ENCODE measurements around the gene RNF41.
A peak's percentile ranks its signal among the peaks of the same experiment; 100 is the strongest.
"Not testable (repeated sequence)": the region's sequence is repeated elsewhere in the genome, so short reads cannot be mapped to it uniquely, and the experiment has no call there.

Gene RNF41

DNA sequence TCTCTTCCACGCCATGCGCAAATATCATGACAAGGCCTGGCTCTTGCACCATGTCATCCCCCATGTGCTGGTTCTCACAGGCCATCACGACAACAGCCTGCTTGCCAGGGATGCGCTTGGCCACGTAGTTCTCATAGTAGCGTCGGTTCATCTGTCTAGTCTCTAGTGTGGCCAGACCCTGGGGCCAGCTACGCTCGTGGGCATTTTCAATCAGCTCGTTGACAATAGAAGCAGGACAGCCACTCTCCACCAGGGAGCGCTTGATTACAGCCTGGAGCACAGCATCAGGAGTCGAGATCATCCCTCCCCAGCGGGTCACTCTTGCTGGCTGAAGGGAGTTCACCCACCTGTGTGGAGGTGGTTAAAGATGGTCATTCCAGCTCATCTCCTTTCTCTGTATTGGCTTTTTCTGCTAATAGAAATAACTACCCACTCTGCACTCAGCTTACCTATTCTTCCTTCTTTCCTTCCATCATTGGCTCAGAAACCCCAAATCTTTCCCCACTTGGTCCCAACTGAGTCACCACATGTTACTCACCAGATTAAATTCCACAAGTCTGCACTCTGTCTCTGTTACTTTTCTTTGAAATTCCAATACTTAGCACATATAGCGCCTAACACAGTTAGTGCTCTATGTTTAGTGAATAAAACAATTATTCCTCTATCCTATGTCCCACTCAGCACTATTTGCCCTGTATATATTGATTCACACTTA lies 15.1 kb downstream of the RNF41 start:
- peak; percentile 75 for DNase-seq

DNA sequence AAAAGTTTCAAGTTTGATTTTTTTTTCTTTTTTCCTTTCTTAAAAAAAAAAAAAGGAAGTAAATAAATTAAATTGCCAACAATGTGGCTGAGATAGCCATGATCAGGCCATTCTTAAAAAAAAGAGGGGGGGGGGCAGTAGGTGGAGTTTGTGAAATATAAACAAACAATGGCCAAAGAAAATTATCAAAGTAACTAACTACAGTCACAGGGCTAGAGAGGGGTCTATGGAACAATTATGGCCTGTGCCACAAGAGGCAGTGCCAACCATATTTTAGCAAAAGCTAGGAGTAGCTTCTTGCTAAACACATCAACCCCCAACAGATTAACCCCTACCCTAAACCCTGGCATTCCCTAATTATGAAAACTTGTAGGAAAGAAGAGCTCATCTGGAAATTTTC lies 16.3 kb downstream of the RNF41 start:
- no peak for DNase-seq

GRCh38 chr12:56204275-56204674 lies 17.4 kb downstream of the RNF41 start:
- DNase-seq: no peak

- DNase-seq: no peak
Measured at GRCh38 chr12:56202838-56203237, 18.9 kb downstream of the RNF41 start.

- no peak for DNase-seq
Measured at GRCh38 chr12:56202366-56202765, 19.4 kb downstream of the RNF41 start.

GRCh38 chr12:56198836-56199235 lies 22.9 kb downstream of the RNF41 start:
- DNase-seq: no peak

DNA sequence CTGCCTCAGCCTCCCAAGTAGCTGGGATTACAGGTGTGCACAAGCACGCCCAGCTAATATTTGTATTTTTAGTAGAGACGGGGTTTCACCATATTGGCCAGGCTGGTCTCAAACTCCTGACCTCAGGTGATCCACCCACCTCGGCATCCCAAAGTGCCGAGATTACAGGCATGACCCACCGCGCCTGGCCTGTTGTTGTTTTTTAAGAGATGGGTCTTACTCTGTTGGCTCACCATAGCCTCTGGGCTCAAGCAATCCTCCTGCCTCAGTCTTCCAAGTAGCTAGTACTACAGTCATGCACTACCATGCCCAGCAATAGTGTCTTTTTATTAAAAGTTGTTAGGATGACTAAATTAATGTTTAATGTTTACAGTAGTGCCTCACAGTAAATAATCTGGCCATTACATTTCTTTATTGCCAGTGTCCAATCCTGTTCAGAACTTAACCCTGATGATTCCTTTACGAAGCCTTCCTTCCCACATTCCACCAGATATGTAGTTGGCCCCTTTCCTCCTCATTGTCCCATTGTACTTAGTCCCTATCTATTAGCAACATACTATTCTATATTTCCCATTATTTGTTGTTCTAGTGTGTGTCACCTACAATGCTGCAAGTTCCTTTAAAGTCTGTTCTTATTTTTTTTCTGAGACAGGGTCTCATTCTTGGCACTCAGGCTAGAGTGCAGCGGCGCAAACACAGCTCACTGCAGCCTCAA lies 23.6 kb downstream of the RNF41 start:
- DNase-seq: no peak

GRCh38 chr12:56196818-56197550 lies 24.7 kb downstream of the RNF41 start:
- DNase-seq: not testable (repeated sequence)

GRCh38 chr12:56193025-56193578 lies 28.6 kb downstream of the RNF41 start:
- DNase-seq: peak; percentile 83

- DNase-seq: no peak
Measured at GRCh38 chr12:56192582-56192981, 29.1 kb downstream of the RNF41 start.

- no peak for DNase-seq
Measured at GRCh38 chr12:56190695-56191155, 31.0 kb downstream of the RNF41 start.

- peak; percentile 92 for DNase-seq
Measured at GRCh38 chr12:56189918-56190694, 31.6 kb downstream of the RNF41 start.

DNA sequence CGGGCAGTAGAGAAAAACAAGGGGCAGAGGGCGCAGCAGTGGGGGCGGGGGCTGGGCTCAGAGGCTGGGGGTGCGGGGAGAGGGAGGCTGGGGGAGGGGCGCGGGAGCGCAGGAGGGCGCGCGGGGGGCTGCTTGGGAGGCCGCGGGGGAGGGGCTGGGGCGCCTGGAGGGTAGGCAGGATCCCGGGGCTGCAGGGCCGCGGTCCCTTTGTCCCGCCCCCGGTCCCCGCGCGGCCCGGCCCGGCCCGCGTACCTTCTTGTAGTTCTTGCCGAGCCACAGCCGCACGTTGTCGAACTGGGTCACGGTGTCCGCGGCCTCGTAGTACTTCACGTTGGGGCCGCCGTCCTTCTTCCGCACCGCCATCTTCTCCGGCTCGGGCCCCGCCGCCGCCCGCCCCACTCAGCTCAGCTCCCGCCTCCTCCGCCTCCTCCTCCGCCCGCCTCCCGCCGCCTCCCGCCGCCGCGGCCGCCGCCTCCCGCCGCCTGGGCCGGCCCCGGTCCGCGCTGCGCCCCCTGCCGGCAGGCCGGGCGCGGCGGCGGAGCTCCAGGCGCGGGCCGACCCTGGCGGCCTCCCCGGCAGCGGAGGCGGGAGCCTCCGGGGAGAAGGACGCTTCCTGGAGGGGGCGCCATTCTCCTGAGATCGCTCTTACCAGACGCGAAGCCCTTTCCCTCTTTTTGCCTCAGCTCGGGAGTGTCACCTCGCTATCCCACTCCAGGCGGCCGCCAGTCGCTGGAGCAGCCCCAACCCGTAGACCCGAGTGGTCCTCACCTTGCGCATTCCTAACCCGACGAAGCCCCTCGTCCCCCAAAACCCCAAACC lies 32.4 kb downstream of the RNF41 start, which contains the start of gene SMARCC2:
Gene SMARCC2 (minus strand): TSS at position 385 of the 819 bp plus-strand sequence. CDS start 22 bp downstream, at position 363.
- peak; percentile 94 for DNase-seq

DNA sequence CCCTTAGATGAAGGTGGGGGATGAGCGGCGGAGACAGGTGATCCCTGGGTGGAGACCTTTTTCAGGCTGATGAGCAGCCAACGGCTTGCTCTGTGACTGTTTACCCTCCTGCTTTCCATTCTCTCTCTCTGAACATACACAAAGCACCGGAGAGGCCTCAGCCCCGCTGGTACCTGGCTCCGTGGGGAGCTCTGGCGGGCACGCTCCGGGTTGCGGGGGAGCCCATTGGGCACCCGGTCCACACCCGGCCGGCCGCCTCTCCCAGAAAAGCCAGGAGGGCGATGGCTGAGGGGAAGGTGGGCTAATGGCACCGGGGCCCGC lies 33.0 kb downstream of the RNF41 start:
- DNase-seq: peak; percentile 72

GRCh38 chr12:56188131-56188777 lies 33.5 kb downstream of the RNF41 start:
- DNase-seq: no peak

- no peak for DNase-seq
Measured at GRCh38 chr12:56186957-56187356, 34.8 kb downstream of the RNF41 start.

- DNase-seq: no peak
Measured at GRCh38 chr12:56178347-56178746, 43.4 kb downstream of the RNF41 start.

DNA sequence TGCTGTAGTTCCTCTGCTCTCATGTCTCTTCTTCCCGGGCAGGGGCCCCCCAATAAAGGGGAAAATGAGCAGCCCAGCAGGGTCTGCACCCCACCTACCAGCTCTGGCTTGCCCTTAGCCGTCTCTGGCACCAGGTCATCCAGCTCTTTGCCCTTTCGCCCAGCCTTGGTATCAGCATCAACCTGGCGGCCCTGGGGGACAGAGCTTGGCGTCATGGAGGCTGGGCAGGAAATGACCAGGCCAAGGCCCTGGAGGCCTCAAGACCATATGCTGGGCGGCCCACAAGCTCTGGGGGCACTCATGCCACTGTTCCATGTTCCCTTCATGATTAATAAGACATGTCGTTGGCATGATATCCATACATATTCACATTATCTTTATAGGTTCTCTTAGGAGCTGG lies 48.9 kb downstream of the RNF41 start:
- no peak for DNase-seq

GRCh38 chr12:56169229-56169759 lies 52.4 kb downstream of the RNF41 start:
- DNase-seq: no peak

DNA sequence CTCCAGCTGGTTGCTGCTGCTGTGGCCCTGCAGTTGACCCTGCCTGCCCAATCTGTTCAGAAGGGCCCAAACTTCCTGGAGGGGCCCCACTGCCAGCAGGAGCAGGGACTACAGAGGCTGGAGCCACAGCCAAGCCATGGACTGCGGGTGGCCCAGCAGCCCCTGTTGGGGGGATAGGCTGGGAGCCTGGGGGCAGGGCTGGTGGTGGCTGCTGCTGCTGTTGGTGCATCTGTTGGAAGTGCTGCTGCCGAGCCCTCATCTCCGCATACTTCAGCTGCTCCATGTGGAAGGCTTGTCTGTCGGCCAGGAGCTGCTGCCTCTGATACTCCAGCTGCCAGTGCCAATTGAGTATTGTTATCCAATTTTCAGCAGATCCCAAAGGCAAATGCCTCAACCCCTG lies 56.4 kb downstream of the RNF41 start:
- no peak for DNase-seq

- no peak for DNase-seq
Measured at GRCh38 chr12:56164345-56164729, 57.4 kb downstream of the RNF41 start.
